ENCODE results near the gene SLC17A5. TPM values are rescaled to one million over a fixed set of nuclear protein-coding genes. Genes with fewer than 3 reads are reported as not detected.
A peak's percentile ranks its signal among the peaks of the same experiment; 100 is the strongest.
"Not testable (repeated sequence)": the region's sequence is repeated elsewhere in the genome, so short reads cannot be mapped to it uniquely, and the experiment has no call there.

SLC17A5 gene
- 3.4 and 4.1 TPM in 2 replicates for total RNA-seq (2014; rRNA removed; shearing (Covaris generic))

- H3K9me3 ChIP-seq (replicated peaks), result no peaks in the 10 kb centered on the region
- peak within 1 kb of the TSS; percentile 60 for H3K27ac ChIP-seq
- DNase-seq, result peak; percentile 87 to 92
- H3K36me3 ChIP-seq, result no peaks in the 10 kb centered on the region
- H3K4me3 ChIP-seq, result peak within 1 kb of the TSS; percentile 92
- no peaks in the 10 kb centered on the region for H3K4me1 ChIP-seq
- no peaks in the 10 kb centered on the region for H3K27me3 ChIP-seq
These were observed at the start of gene SLC17A5 for GRCh38 chr6:73653571-73654424. SLC17A5 (minus strand) TSS chr6:73653992; CDS start chr6:73653886, 106 bp downstream.

GRCh38 chr6:73703466-73703865 lies 49.7 kb upstream of the SLC17A5 start:
- no peak overlapping the region for H3K4me3 ChIP-seq
- DNase-seq, result no peak
- no peaks in the 10 kb centered on the region for H3K9me3 ChIP-seq (replicated peaks)
- peak overlapping the region; percentile 30; the same call in 1 of the 2 replicates for H3K27ac ChIP-seq
- H3K36me3 ChIP-seq, result no peaks in the 10 kb centered on the region
- H3K4me1 ChIP-seq, result peaks cover 7% of the 10 kb centered on the region
- no peaks in the 10 kb centered on the region for H3K27me3 ChIP-seq

GRCh38 chr6:73702444-73702843 lies 48.7 kb upstream of the SLC17A5 start:
- no peak overlapping the region for H3K27ac ChIP-seq
- no peak for DNase-seq
- no peaks in the 10 kb centered on the region for H3K9me3 ChIP-seq (replicated peaks)
- H3K4me3 ChIP-seq, result no peak overlapping the region
- H3K4me1 ChIP-seq, result peaks cover 7% of the 10 kb centered on the region
- no peaks in the 10 kb centered on the region for H3K36me3 ChIP-seq
- H3K27me3 ChIP-seq, result no peaks in the 10 kb centered on the region

GRCh38 chr6:73699676-73700459 lies 46.1 kb upstream of the SLC17A5 start:
- H3K27ac ChIP-seq, result no peak overlapping the region
- H3K4me3 ChIP-seq, result no peak overlapping the region
- no peak for DNase-seq
- H3K9me3 ChIP-seq (replicated peaks), result no peaks in the 10 kb centered on the region
- H3K4me1 ChIP-seq, result peaks cover 8% of the 10 kb centered on the region
- no peaks in the 10 kb centered on the region for H3K27me3 ChIP-seq
- no peaks in the 10 kb centered on the region for H3K36me3 ChIP-seq

- no peaks in the 10 kb centered on the region for H3K9me3 ChIP-seq (replicated peaks)
- H3K4me3 ChIP-seq, result peak overlapping the region; percentile 73
- H3K27ac ChIP-seq, result no peak overlapping the region; the same call in 1 of the 2 replicates
- 0 out of 2 replicates have a peak, but pooled peaks cover 2% of the 10 kb centered on the region for H3K4me1 ChIP-seq
- H3K27me3 ChIP-seq, result no peaks in the 10 kb centered on the region
- H3K36me3 ChIP-seq, result no peaks in the 10 kb centered on the region
- no peak for DNase-seq
These were observed 43.3 kb upstream of the SLC17A5 start for GRCh38 chr6:73696966-73697655.

- peak within 1 kb of the TSS; percentile 41 for H3K27ac ChIP-seq
- H3K4me3 ChIP-seq, result peak within 1 kb of the TSS; percentile 73
- H3K4me1 ChIP-seq, result 0 out of 2 replicates have a peak, but pooled peaks cover 2% of the 10 kb centered on the region
- peak; percentile 57 to 66 for DNase-seq
- H3K27me3 ChIP-seq, result no peaks in the 10 kb centered on the region
- H3K36me3 ChIP-seq, result no peaks in the 10 kb centered on the region
- H3K9me3 ChIP-seq (replicated peaks), result no peaks in the 10 kb centered on the region
These were observed 42.0 kb upstream of the SLC17A5 start, which contains the start of gene CD109 for GRCh38 chr6:73695619-73696421. CD109 (plus strand) TSS chr6:73696203; CDS start chr6:73696216, 13 bp downstream.

GRCh38 chr6:73694711-73695411 lies 41.1 kb upstream of the SLC17A5 start:
- Histone ChIP-seq H3K4me1 (0 out of 2 replicates have a peak, but pooled peaks cover 2% of the 10 kb centered on the region), H3K4me3 (no peak overlapping the region)
- DNase-seq, result no peak

GRCh38 chr6:73691512-73691911 lies 37.7 kb upstream of the SLC17A5 start:
- H3K4me3 ChIP-seq, result no peak overlapping the region

More at GRCh38 chr6:73694711-73695411, 41.1 kb upstream of the SLC17A5 start:
- H3K9me3 ChIP-seq (replicated peaks), result no peaks in the 10 kb centered on the region
- H3K36me3 ChIP-seq, result no peaks in the 10 kb centered on the region
- H3K27ac ChIP-seq, result no peak overlapping the region
- no peaks in the 10 kb centered on the region for H3K27me3 ChIP-seq

GRCh38 chr6:73690056-73690455 lies 36.3 kb upstream of the SLC17A5 start:
- Histone ChIP-seq H3K27ac (no peak overlapping the region), H3K4me1 (no peaks in the 10 kb centered on the region), H3K36me3 (no peaks in the 10 kb centered on the region), H3K9me3 (replicated peaks) (no peaks in the 10 kb centered on the region), H3K4me3 (no peak overlapping the region), H3K27me3 (no peaks in the 10 kb centered on the region)
- DNase-seq, result no peak

More at GRCh38 chr6:73691512-73691911, 37.7 kb upstream of the SLC17A5 start:
- DNase-seq, result no peak
- H3K9me3 ChIP-seq (replicated peaks), result no peaks in the 10 kb centered on the region
- no peaks in the 10 kb centered on the region for H3K4me1 ChIP-seq
- H3K36me3 ChIP-seq, result no peaks in the 10 kb centered on the region
- no peaks in the 10 kb centered on the region for H3K27me3 ChIP-seq
- no peak overlapping the region for H3K27ac ChIP-seq

- Histone ChIP-seq H3K27me3 (no peaks in the 10 kb centered on the region), H3K36me3 (no peaks in the 10 kb centered on the region), H3K4me1 (no peaks in the 10 kb centered on the region), H3K27ac (no peak overlapping the region), H3K4me3 (no peak overlapping the region), H3K9me3 (replicated peaks) (no peaks in the 10 kb centered on the region; the same call in 1 of the 2 replicates)
- DNase-seq, result no peak
These were observed 34.6 kb upstream of the SLC17A5 start for GRCh38 chr6:73688351-73688750.

GRCh38 chr6:73683574-73683973 lies 29.8 kb upstream of the SLC17A5 start:
- not testable (repeated sequence) for H3K27me3 ChIP-seq; H3K4me1 ChIP-seq; H3K27ac ChIP-seq; H3K4me3 ChIP-seq; H3K9me3 ChIP-seq (replicated peaks); H3K36me3 ChIP-seq; DNase-seq

- no peaks in the 10 kb centered on the region for H3K27me3 ChIP-seq
- H3K27ac ChIP-seq, result no peak overlapping the region
- H3K4me1 ChIP-seq, result no peaks in the 10 kb centered on the region
- H3K36me3 ChIP-seq, result no peaks in the 10 kb centered on the region
- H3K9me3 ChIP-seq (replicated peaks), result no peaks in the 10 kb centered on the region; the same call in 1 of the 2 replicates
- no peak for DNase-seq
- no peak overlapping the region for H3K4me3 ChIP-seq
These were observed 26.6 kb upstream of the SLC17A5 start for GRCh38 chr6:73680289-73680918.

GRCh38 chr6:73679846-73680245 lies 26.1 kb upstream of the SLC17A5 start:
- H3K27ac ChIP-seq; H3K4me1 ChIP-seq; H3K36me3 ChIP-seq; DNase-seq; H3K9me3 ChIP-seq (replicated peaks); H3K4me3 ChIP-seq; H3K27me3 ChIP-seq: not testable (repeated sequence)
